GM18909 (cell line): ENCODE results near the gene SNURF.
"Not testable (repeated sequence)": the region's sequence is repeated elsewhere in the genome, so short reads cannot be mapped to it uniquely, and the experiment has no call there.

Experiments used
- ATAC-seq: cut with Tn5 transposase; IDR thresholded peaks from one replicate; pipeline ENCODE4 v1.9.1; 2021; ENCODE audit warnings: mild to moderate bottlenecking; ENCODE audit not compliant: unreplicated experiment, poor library complexity

The SNURF gene

GRCh38 chr15:24966364-24967103, 11.7 kb downstream of the SNURF start:
- no peak for ATAC-seq

GRCh38 chr15:24971052-24971451, 16.3 kb downstream of the SNURF start:
- no peak for ATAC-seq

- ATAC-seq = no peak
Observed at GRCh38 chr15:24971772-24972171, 17.0 kb downstream of the SNURF start.

GRCh38 chr15:24972707-24973106, 17.9 kb downstream of the SNURF start:
- ATAC-seq = not testable (repeated sequence)

GRCh38 chr15:24976932-24977331, 22.1 kb downstream of the SNURF start:
- no peak for ATAC-seq

GRCh38 chr15:24977686-24978085, 22.9 kb downstream of the SNURF start:
- ATAC-seq = no peak

GRCh38 chr15:24985224-24985623, 30.4 kb downstream of the SNURF start:
- no peak for ATAC-seq

- no peak for ATAC-seq
Observed at GRCh38 chr15:24986653-24987052, 31.9 kb downstream of the SNURF start.
